ENCODE measurements around the gene TMEM51. TPM values are rescaled to one million over a fixed set of nuclear protein-coding genes. Genes with fewer than 3 reads are reported as not detected.

TMEM51 gene
- total RNA-seq, 4 donors from 2014 or later: 6.4 to 12.2 (median 10.6) TPM

DNA sequence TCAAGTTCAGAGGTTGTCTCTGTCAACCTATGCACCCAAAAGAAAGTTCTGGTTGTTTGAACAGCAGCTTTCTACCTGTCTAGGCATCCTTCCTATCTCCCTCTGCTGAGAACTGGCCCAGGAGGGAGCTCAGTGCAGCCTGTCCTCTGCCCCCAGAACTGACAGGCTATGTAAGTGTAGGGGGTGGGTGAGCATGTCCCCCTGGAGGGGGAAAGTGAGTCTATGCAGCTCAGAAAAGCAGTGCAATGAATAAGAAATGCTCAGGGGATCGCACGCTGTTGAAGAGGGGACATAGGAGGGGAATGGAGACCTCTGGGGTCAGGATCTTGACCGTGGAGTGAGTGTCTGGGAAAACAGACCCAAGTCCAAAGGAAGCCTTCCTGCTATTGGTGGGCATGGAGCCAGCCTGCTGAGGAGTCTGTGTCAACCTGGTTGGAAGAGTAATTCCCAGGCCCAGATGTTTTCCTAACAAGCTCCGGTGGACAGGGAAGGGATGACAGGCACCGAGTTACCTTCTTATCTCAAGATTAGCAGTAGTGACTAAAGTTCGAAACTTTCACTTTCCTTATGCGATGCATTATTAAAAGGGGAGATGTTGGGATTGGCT, 67.4 kb downstream of the TMEM51 start:
- Histone ChIP-seq H3K4me1 (peaks cover 10% of the 10 kb centered on the region), H3K27ac (no peak overlapping the region), H3K36me3 (peaks cover 5% of the 10 kb centered on the region), H3K27me3 (no peaks in the 10 kb centered on the region), H3K4me3 (no peak overlapping the region), H3K9me3 (no peaks in the 10 kb centered on the region)
- WGBS: 88% methylated on average over 7 of the region's 7 CpGs
- DNase-seq (ENCODE audit: low spot score in 2 of 2): peak in 1 of 2 donors; percentile 41
- TF ChIP-seq POLR2AphosphoS5 (IDR thresholded peaks at IDR 0.05) (no peak), POLR2A (IDR thresholded peaks at IDR 0.05) (no peak), EP300 (IDR thresholded peaks at IDR 0.05) (no peak)
- TF ChIP-seq, protein P1, sequence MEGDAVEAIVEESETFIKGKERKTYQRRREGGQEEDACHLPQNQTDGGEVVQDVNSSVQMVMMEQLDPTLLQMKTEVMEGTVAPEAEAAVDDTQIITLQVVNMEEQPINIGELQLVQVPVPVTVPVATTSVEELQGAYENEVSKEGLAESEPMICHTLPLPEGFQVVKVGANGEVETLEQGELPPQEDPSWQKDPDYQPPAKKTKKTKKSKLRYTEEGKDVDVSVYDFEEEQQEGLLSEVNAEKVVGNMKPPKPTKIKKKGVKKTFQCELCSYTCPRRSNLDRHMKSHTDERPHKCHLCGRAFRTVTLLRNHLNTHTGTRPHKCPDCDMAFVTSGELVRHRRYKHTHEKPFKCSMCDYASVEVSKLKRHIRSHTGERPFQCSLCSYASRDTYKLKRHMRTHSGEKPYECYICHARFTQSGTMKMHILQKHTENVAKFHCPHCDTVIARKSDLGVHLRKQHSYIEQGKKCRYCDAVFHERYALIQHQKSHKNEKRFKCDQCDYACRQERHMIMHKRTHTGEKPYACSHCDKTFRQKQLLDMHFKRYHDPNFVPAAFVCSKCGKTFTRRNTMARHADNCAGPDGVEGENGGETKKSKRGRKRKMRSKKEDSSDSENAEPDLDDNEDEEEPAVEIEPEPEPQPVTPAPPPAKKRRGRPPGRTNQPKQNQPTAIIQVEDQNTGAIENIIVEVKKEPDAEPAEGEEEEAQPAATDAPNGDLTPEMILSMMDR (IDR thresholded peaks at IDR 0.05): no peak

DNA sequence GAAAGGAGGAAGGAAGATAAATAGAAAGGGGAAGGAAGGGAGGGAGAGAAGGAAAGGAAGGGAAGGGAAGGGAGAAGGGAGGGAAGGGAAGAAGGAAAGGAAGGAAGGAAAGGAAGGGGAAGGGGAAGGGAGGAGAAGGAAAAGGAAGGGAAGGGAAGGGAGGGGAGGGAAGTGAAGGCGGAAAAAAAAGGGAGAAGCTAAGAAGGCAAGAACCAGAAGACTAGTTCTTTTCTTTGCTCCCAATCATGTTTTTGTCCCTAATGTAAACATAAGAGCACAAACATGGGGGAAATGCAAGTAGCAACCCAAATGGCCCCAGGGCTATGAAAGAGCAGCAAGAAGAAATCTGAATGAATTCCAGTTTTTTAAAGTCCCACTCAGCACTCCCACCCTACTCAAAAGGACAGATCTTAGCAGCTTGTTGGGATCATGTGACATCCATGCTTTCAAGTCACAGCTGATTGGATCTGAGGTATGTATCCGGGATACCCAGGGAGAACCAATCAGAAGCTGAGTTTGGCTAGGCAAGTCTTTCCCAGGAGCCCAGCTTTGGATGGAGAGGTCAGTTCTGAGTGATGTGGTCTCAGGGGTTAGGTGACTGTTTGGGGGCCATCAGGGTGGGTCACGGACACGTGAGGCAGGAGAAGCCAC, 69.2 kb downstream of the TMEM51 start:
- H3K27ac ChIP-seq: no peak overlapping the region
- H3K4me3 ChIP-seq: no peak overlapping the region
- 91% methylated on average over 4 of the region's 4 CpGs for WGBS
- peaks cover 5% of the 10 kb centered on the region for H3K36me3 ChIP-seq
- H3K4me1 ChIP-seq: peaks cover 10% of the 10 kb centered on the region
- no peaks in the 10 kb centered on the region for H3K27me3 ChIP-seq
- TF ChIP-seq EP300 (IDR thresholded peaks at IDR 0.05): no peak
- TF ChIP-seq, protein P1 (IDR thresholded peaks at IDR 0.05): no peak
- no peak for TF ChIP-seq POLR2A (IDR thresholded peaks at IDR 0.05)
- TF ChIP-seq POLR2AphosphoS5 (IDR thresholded peaks at IDR 0.05): no peak
- DNase-seq (ENCODE audit: low spot score in 2 of 2): peak in 1 of 2 donors; percentile 38
- no peaks in the 10 kb centered on the region for H3K9me3 ChIP-seq

DNA sequence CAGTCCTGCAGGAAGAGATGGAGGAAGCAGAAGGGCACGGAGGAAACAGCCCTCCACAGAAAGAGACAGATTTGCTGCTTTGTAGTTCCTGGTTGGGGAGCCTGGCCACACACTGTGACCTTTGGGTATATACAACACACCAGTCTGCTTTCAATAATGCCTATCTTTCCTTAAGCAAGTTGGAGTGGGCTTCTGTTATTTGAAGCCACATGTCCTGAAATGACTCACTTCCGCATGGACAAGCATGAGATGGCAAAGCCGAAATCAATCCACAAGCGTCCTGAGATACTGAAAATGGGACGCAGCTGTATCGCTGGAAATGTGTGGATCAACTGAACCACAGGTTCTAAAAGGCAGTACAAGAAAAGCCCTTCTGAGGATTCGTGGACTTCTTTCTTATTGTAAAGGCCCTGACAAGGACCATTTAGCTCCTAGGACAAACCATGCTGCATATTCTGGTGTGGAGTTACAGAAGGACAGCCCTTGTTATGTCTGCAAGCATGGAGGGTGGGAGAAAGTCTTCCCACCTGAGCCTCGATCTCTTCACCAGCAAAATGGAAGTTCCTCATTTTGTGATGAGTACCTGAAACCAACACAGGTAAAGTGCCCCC, 70.8 kb downstream of the TMEM51 start:
- Histone ChIP-seq H3K9me3 (no peaks in the 10 kb centered on the region), H3K36me3 (peaks cover 5% of the 10 kb centered on the region), H3K27ac (no peak overlapping the region), H3K4me3 (no peak overlapping the region), H3K4me1 (peaks cover 10% of the 10 kb centered on the region), H3K27me3 (no peaks in the 10 kb centered on the region)
- peak in 1 of 2 donors; percentile 38 for DNase-seq (ENCODE audit: low spot score in 2 of 2)
- WGBS: 85% methylated on average over 8 of the region's 8 CpGs
- TF ChIP-seq EP300 (IDR thresholded peaks at IDR 0.05): no peak

- no peak for TF ChIP-seq EP300 (IDR thresholded peaks at IDR 0.05)
- TF ChIP-seq POLR2A (IDR thresholded peaks at IDR 0.05): no peak
- TF ChIP-seq, protein P1 (IDR thresholded peaks at IDR 0.05): no peak
- TF ChIP-seq POLR2AphosphoS5 (IDR thresholded peaks at IDR 0.05): no peak
- Histone ChIP-seq H3K27ac (no peak overlapping the region), H3K9me3 (no peaks in the 10 kb centered on the region), H3K4me3 (no peak overlapping the region), H3K36me3 (peaks cover 3% of the 10 kb centered on the region), H3K4me1 (peaks cover 10% of the 10 kb centered on the region), H3K27me3 (no peaks in the 10 kb centered on the region)
- WGBS: 62% methylated on average over 4 of the region's 4 CpGs
- peak in 1 of 2 donors; percentile 47 for DNase-seq (ENCODE audit: low spot score in 2 of 2)
Measured at GRCh38 chr1:15224974-15225373, 71.4 kb downstream of the TMEM51 start.

DNA sequence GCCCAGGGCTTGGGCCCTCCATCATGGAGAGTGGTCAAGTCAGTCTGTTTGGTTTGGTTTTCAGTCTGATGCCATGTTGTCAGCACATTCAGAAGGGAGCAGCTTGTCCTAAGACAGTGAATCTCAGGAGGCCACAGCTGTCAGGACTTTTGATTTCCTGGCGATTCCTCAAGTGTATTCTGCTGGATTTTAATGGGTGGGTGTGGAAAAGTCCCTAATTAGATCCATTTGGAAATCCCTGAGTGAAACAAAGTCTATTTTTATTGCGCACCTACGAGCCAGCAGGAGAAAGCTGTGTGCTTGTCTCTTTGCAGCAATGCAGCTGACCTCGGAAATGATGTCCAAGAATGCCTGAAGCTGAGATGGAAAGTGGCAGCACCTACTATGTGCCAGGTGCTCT, 71.9 kb downstream of the TMEM51 start:
- H3K4me3 ChIP-seq: no peak overlapping the region
- 39% methylated on average over 4 of the region's 4 CpGs for WGBS

More for the DNA sequence above, 71.9 kb downstream of the TMEM51 start:
- no peaks in the 10 kb centered on the region for H3K36me3 ChIP-seq
- H3K9me3 ChIP-seq: no peaks in the 10 kb centered on the region
- no peak overlapping the region for H3K27ac ChIP-seq
- H3K27me3 ChIP-seq: no peaks in the 10 kb centered on the region
- TF ChIP-seq POLR2AphosphoS5 (IDR thresholded peaks at IDR 0.05) (no peak), POLR2A (IDR thresholded peaks at IDR 0.05) (no peak), EP300 (IDR thresholded peaks at IDR 0.05) (no peak)
- TF ChIP-seq, protein P1 (IDR thresholded peaks at IDR 0.05): no peak
- DNase-seq (ENCODE audit: low spot score in 2 of 2): no peak
- H3K4me1 ChIP-seq: peaks cover 10% of the 10 kb centered on the region
